HepG2 (cell line): ENCODE measurements around the gene XAB2. TPM values are rescaled to one million over a fixed set of nuclear protein-coding genes. Genes with fewer than 3 reads are reported as not detected.

Experiments
- ARID4A ChIP-seq: sonication (generic); formaldehyde crosslinking; IDR thresholded peaks from 2 replicates; pipeline ENCODE4 v1.5.0; 2020; ENCODE audit warnings: mild to moderate bottlenecking, missing genetic modification reagents, borderline replicate concordance
- CENPX ChIP-seq: sonication (generic); formaldehyde crosslinking; IDR thresholded peaks from 2 replicates; pipeline ENCODE4 v1.9.0; 2021; ENCODE audit warnings: mild to moderate bottlenecking, missing genetic modification reagents, moderate library complexity
- ETV5 ChIP-seq: IDR thresholded peaks from 2 replicates; pipeline ENCODE4 v1.6.1; 2018; ENCODE audit warnings: missing biosample characterization, missing genetic modification reagents, inconsistent platforms, borderline replicate concordance
- IRX3 ChIP-seq: sonication (generic); formaldehyde crosslinking; IDR thresholded peaks from 2 replicates; pipeline ENCODE4 v1.8.1; 2023; ENCODE audit warnings: mild to moderate bottlenecking, low read depth, missing genetic modification reagents, borderline replicate concordance
- MIER2 ChIP-seq: IDR thresholded peaks from 2 replicates; pipeline ENCODE4 v1.6.1; 2016; ENCODE audit warnings: missing biosample characterization, missing genetic modification reagents
- MXI1 ChIP-seq: IDR thresholded peaks from 3 replicates; pipeline ENCODE4 v1.6.1; 2012; ENCODE audit warnings: low read depth, low read length, inconsistent platforms, borderline replicate concordance
- ZNF564 ChIP-seq: sonication (generic); formaldehyde crosslinking; IDR thresholded peaks from 2 replicates; pipeline ENCODE4 v1.8.1; 2023; ENCODE audit warnings: mild to moderate bottlenecking, missing genetic modification reagents
- ZNF572 ChIP-seq: sonication (generic); formaldehyde crosslinking; IDR thresholded peaks from 2 replicates; pipeline ENCODE4 v1.5.1; 2020; ENCODE audit warnings: mild to moderate bottlenecking, missing genetic modification reagents
- polyA plus RNA-seq, 8 experiments: library from polyadenylated mRNA; depleted of rRNA in 3 of 8; stranded (reverse) in 7 of 8; unstranded in 1 of 8; fragments of >200 nt; fragmentation: Illumina TruSeq in 4 of 8; extraction: Trizol in 4 of 8; gene quantifications; 2 replicates each; pipeline versions ENCODE4 v1.2.1 to v1.2.3, GENCODE V29; 2011 to 2016; ENCODE audit warnings: low read depth in 4 of 8, missing spikeins in 1 of 8, mixed read lengths in 1 of 8; ENCODE audit not compliant: insufficient read depth in 1 of 8
- total RNA-seq, 5 experiments: library from RNA; depleted of rRNA; stranded (reverse); fragments of >200 nt; fragmentation: Illumina TruSeq; extraction: Trizol; gene quantifications; 2 replicates each; pipeline ENCODE4 v1.2.3, GENCODE V29; 2016; ENCODE audit warnings: low read depth in 1 of 5
- TF ChIP-seq, protein P1 (sequence below), 2 experiments: fragments of 450-650 bp in 1 of 2; sonication (generic) in 1 of 2; formaldehyde crosslinking; IDR thresholded peaks; 2 replicates each; pipeline versions ENCODE4 v1.5.0 to v1.8.0; 2020 to 2022; ENCODE audit warnings: mild to moderate bottlenecking in 1 of 2, missing genetic modification reagents in 1 of 2
- TF ChIP-seq, protein P2 (sequence below): sonication (generic); formaldehyde crosslinking; IDR thresholded peaks from 2 replicates; pipeline ENCODE4 v1.4.0; 2020; ENCODE audit warnings: mild to moderate bottlenecking, missing genetic modification reagents, borderline replicate concordance
- TF ChIP-seq, protein P3 (sequence below): IDR thresholded peaks from 2 replicates; pipeline ENCODE4 v1.6.1; 2012; ENCODE audit warnings: low read length, improper control_type of control experiment

XAB2 gene
- total and polyA plus RNA-seq, 2 of the 13 experiments (the other 11 are each of a cell fraction or from before 2014, with no cell fraction given): 6.2 to 23.9 TPM

DNA sequence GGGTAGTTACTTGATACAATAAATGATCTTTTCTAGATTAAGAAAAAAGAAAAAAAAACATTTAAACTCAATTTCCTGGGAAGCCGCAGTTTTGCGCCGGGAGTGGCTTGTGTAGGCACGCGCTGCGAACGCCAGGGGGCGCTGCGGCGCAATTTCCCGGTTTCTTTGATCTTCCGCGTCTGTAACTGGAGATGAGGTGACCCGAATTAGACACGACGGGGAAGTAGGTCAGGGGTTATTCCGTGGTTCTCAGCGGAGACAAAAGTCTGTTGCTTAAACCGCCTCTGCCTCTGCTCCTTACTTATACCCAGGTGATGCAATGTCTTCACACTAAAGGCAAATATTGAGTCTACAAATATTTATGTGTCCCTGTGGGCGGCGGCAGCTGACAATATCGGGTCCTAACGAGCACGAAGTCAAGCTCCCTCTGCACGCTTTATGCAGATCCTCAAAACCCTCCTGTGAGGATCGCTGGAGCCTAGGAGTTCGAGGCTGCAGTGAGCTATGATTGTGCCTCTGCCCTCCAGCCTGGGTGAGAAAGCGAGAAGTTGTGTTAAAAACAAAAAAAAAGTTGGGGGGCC, 22.8 kb upstream of the XAB2 start (continued):
- TF ChIP-seq ZNF572 (CRISPR knock-in tag) (no peak), ZNF564 (peak; percentile 53; the same call in 1 of the 2 replicates), CENPX (CRISPR knock-in tag) (no peak), MIER2 (CRISPR knock-in tag) (peak; percentile 50; the same call in 1 of the 2 replicates), ETV5 (CRISPR knock-in tag) (peak; percentile 45; the same call in 1 of the 2 replicates), ARID4A (CRISPR knock-in tag) (peak; percentile 67; the same call in 1 of the 2 replicates), IRX3 (CRISPR knock-in tag) (0 out of 2 replicates have a peak, but pooled peaks have one; percentile 18), MXI1 (peak; percentile 66; the same call in 1 of the 3 replicates)
- TF ChIP-seq, protein P1, sequence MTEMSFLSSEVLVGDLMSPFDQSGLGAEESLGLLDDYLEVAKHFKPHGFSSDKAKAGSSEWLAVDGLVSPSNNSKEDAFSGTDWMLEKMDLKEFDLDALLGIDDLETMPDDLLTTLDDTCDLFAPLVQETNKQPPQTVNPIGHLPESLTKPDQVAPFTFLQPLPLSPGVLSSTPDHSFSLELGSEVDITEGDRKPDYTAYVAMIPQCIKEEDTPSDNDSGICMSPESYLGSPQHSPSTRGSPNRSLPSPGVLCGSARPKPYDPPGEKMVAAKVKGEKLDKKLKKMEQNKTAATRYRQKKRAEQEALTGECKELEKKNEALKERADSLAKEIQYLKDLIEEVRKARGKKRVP (CRISPR knock-in tag; IDR thresholded peaks at IDR 0.05): peak in 1 of 2 experiments; percentile 98; a peak in 2 of 4 replicates
- TF ChIP-seq, protein P2, sequence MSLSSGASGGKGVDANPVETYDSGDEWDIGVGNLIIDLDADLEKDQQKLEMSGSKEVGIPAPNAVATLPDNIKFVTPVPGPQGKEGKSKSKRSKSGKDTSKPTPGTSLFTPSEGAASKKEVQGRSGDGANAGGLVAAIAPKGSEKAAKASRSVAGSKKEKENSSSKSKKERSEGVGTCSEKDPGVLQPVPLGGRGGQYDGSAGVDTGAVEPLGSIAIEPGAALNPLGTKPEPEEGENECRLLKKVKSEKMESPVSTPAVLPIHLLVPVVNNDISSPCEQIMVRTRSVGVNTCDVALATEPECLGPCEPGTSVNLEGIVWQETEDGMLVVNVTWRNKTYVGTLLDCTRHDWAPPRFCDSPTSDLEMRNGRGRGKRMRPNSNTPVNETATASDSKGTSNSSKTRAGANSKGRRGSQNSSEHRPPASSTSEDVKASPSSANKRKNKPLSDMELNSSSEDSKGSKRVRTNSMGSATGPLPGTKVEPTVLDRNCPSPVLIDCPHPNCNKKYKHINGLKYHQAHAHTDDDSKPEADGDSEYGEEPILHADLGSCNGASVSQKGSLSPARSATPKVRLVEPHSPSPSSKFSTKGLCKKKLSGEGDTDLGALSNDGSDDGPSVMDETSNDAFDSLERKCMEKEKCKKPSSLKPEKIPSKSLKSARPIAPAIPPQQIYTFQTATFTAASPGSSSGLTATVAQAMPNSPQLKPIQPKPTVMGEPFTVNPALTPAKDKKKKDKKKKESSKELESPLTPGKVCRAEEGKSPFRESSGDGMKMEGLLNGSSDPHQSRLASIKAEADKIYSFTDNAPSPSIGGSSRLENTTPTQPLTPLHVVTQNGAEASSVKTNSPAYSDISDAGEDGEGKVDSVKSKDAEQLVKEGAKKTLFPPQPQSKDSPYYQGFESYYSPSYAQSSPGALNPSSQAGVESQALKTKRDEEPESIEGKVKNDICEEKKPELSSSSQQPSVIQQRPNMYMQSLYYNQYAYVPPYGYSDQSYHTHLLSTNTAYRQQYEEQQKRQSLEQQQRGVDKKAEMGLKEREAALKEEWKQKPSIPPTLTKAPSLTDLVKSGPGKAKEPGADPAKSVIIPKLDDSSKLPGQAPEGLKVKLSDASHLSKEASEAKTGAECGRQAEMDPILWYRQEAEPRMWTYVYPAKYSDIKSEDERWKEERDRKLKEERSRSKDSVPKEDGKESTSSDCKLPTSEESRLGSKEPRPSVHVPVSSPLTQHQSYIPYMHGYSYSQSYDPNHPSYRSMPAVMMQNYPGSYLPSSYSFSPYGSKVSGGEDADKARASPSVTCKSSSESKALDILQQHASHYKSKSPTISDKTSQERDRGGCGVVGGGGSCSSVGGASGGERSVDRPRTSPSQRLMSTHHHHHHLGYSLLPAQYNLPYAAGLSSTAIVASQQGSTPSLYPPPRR: peak; percentile 92
- TF ChIP-seq, protein P3, sequence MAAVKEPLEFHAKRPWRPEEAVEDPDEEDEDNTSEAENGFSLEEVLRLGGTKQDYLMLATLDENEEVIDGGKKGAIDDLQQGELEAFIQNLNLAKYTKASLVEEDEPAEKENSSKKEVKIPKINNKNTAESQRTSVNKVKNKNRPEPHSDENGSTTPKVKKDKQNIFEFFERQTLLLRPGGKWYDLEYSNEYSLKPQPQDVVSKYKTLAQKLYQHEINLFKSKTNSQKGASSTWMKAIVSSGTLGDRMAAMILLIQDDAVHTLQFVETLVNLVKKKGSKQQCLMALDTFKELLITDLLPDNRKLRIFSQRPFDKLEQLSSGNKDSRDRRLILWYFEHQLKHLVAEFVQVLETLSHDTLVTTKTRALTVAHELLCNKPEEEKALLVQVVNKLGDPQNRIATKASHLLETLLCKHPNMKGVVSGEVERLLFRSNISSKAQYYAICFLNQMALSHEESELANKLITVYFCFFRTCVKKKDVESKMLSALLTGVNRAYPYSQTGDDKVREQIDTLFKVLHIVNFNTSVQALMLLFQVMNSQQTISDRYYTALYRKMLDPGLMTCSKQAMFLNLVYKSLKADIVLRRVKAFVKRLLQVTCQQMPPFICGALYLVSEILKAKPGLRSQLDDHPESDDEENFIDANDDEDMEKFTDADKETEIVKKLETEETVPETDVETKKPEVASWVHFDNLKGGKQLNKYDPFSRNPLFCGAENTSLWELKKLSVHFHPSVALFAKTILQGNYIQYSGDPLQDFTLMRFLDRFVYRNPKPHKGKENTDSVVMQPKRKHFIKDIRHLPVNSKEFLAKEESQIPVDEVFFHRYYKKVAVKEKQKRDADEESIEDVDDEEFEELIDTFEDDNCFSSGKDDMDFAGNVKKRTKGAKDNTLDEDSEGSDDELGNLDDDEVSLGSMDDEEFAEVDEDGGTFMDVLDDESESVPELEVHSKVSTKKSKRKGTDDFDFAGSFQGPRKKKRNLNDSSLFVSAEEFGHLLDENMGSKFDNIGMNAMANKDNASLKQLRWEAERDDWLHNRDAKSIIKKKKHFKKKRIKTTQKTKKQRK: no peak
